VCaP (cell line): Measurements from ENCODE around the gene RBBP7.

ENCODE experiments used
- H3K27ac ChIP-seq: fragments of 450-650 bp; 2 replicates; pipeline ENCODE4 v1.5.1; 2017
- TF ChIP-seq, protein P1 (sequence below): fragments of 450-650 bp; conservative IDR thresholded peaks from 2 replicates; pipeline ENCODE4 v1.5.1; 2017; ENCODE audit warnings: mild to moderate bottlenecking, moderate library complexity

RBBP7 gene

DNA sequence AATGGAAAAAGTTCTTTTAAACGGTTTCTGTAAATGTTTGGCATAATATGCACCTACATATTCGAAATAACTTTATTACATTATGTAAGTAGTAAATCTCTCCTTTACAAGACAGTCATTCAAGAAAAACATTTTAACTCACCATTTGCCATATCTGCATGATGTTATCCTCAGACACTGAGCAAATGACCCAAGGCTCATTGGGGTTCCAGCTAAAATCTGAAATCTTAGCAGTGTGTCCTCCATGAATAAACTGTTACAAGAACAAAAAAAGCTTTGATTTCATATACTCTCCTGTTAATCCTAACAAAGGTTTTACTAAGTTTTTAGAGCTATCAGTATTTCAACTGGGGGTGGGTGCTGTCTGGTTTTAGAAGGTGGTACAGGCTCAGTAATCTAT, 24.5 kb downstream of the RBBP7 start:
- no peak overlapping the region for H3K27ac ChIP-seq
- TF ChIP-seq, protein P1, sequence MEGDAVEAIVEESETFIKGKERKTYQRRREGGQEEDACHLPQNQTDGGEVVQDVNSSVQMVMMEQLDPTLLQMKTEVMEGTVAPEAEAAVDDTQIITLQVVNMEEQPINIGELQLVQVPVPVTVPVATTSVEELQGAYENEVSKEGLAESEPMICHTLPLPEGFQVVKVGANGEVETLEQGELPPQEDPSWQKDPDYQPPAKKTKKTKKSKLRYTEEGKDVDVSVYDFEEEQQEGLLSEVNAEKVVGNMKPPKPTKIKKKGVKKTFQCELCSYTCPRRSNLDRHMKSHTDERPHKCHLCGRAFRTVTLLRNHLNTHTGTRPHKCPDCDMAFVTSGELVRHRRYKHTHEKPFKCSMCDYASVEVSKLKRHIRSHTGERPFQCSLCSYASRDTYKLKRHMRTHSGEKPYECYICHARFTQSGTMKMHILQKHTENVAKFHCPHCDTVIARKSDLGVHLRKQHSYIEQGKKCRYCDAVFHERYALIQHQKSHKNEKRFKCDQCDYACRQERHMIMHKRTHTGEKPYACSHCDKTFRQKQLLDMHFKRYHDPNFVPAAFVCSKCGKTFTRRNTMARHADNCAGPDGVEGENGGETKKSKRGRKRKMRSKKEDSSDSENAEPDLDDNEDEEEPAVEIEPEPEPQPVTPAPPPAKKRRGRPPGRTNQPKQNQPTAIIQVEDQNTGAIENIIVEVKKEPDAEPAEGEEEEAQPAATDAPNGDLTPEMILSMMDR: no peak

DNA sequence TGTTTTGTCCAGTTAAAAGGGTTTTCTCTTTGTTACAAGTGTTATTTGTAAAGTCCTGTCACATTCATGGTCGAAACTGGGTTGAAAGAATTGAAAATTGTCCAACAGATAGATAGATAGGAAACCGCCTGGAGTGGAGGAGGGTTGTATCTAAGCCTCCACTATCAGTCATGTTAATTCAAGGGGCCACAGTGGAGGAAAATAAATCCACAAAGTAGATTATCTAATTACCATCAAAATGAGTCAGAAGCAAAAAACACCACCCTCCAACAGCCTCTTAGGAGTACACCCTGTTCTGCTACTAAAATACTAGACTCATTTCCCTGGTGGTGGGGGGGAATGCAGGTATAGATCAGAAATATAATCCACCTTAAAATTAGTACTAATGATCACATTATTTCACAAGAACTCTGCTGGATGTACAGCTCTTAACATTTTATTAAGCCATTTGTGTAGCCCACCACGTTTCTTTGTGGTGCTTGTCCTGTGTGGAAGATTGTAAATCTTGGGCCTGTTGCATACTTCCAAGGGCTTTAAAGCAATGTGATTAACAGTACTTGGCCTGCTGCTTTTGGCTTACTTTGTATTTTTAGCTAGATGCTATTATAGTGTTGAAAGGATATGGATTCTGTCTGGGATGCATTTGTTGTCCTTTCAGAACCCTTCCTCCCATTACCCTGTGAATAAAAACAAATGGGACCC, 26.8 kb downstream of the RBBP7 start:
- TF ChIP-seq, protein P1: no peak
- no peak overlapping the region for H3K27ac ChIP-seq

DNA sequence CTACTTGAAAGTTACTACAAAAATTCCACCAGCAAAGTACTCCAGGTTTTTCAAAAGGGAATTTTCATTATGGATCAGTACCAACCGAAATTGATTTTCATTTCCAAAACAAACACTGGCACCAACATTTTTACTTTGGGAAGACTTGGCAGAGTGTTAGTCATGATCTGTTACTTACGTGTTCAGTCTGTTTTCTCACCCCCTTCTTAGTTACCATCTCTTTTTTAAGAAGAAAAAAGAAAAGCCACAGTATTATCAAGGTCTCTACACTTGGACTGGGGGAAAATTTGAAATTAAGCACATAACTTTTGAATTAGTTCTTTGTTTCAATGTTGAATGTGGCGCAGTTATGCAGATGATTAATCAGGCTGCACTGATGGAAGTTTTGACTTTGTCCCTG, 27.5 kb downstream of the RBBP7 start:
- TF ChIP-seq, protein P1: no peak
- no peak overlapping the region for H3K27ac ChIP-seq

DNA sequence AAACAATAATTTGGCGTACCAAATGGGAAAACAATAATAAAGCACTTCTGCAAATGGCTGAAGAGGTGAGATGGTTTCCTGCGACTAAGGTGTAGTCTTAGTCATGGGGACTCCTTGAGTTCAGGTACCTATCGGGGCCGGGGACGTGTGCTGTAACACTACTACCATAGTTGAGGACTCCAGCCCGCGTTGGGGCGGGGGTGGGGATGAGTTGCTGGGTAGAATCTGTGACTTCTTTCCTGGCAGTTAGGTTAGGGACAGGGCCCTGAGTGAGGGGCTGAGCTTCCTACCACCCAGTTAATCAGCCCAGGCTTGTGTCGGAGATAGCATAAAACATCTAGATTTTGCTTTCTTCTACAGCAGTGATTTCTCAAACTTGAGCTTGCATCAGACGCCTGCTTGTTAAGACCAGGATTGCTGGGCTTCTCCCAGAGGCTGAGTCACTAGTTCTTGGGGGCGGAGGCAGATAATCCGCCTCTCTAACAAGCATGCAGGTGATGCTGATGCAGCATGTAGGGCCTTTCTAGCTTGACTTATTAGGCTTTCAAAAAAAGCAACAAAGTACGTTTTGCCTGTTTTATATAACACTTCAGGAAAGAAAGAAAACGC, 30.2 kb downstream of the RBBP7 start:
- H3K27ac ChIP-seq: no peak overlapping the region
- TF ChIP-seq, protein P1: no peak

DNA sequence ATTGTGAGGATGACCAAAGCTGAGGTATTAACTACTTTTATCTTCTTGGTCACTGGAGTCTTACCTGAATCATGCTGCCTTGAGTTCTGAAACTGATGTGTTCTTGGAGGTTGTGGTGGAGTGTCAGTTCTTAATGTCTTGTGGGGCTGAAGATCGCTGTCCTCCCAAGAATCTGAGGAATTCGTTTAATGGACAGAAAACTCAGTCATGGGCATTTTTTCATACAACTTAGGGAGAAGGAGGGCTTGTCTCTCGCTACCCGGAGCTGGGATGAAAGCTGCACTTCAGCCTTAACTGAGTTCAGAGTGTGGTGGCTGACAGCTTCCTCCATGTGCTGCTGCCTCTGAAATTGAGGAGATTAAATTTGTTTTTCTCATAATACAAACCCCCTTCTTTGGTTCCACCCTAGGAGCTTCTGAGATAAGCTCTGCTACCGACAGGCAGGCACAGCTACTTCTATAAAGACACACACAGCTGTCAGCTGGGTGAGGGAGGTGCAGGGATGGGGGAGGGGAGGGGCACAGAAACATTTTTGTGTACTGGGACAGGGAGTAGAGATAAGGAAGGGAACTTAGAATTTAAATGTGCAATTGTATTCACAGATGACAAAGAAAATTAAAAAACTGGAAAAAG, 30.8 kb downstream of the RBBP7 start:
- H3K27ac ChIP-seq: no peak overlapping the region
- TF ChIP-seq, protein P1: no peak

DNA sequence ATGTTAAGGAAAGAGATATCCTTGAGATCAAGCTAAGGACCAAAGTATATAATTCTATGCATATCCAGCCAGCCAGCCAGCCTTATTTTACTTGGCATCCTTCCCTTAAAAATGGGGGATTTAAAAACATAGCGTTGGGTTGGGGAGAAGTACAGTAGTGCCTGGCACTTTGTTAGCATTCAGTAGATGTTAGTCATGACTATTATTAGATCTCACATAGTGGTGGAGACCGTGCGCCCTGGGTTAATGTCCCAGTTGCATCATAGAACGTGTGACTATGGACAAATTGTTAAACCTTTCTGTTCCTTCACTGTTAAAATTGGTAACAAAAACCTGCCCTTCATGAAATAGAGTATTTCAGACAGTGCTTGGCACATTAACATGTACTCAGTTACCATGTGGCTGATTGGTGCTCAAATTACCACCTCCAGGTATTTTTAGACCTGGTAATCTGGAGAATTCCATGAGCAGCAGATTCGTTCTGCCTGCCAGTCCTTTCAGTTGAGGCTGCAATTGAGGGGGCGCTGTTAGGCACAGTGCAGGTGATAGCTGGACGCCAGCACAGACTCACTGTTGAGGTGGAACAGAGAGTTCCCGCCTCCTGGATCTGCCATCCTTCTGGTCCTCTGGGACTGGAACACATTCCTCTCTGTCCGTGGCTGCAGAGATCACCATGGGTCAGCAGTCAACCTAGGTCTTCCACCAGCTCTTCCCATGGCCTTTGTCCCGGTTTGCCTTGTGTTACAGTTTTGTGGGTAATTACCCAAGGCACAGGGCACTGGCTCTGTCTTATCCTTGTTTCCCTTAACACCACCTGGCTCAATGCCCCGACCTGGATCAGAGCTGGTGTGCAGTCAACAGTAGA, 31.7 kb downstream of the RBBP7 start:
- TF ChIP-seq, protein P1: no peak
- no peak overlapping the region for H3K27ac ChIP-seq

DNA sequence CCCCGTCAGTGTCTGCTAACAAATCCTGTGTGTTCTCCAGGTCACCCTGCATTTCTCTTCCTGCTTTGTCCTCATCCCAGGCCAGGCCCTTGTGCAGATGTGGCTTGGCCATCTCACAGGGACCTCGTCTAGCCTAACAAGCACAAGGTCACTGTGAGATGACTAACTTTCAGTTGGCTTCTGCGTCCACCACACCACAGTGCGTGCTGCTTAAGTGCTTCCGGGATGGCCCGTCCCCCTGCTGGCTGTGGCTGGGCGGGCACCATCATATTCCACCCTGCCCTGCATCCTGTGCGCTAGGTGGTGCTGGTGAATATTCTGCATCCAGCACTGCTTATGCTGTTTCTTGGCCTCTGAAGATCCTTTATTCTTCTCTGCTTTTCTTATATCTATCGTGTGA, 33.8 kb downstream of the RBBP7 start:
- TF ChIP-seq, protein P1: peak; percentile 65
- no peak overlapping the region for H3K27ac ChIP-seq
